ENCODE results near the gene GATAD2B.

GATAD2B gene

GRCh38 chr1:153795330-153795837 lies 127.4 kb downstream of the GATAD2B start:
- Histone ChIP-seq H3K27me3 (ENCODE audit: insufficient read depth, low read length, poor library complexity, severe bottlenecking) (no peaks in the 10 kb centered on the region), H3K79me2 (ENCODE audit: insufficient read depth, low read length) (no peaks in the 10 kb centered on the region), H3K4me1 (ENCODE audit: insufficient read depth, low read length, poor library complexity, severe bottlenecking) (no peaks in the 10 kb centered on the region), H3K36me3 (ENCODE audit: insufficient read depth, low read length) (no peaks in the 10 kb centered on the region; the same call in 1 of the 2 replicates), H3F3A (ENCODE audit: low read depth) (no peaks in the 10 kb centered on the region), H3K4me2 (ENCODE audit: low read depth, low read length, poor library complexity, severe bottlenecking) (no peak overlapping the region), H3K4me3 (ENCODE audit: low read length, poor library complexity, severe bottlenecking) (no peak overlapping the region), H3K9ac (ENCODE audit: low read depth, low read length, poor library complexity, severe bottlenecking) (no peak overlapping the region), H3K9me2 (replicated peaks; ENCODE audit: low read depth, low read length) (no peaks in the 10 kb centered on the region), H3K9me3 (ENCODE audit: insufficient read depth, low read depth, low read length) (no peaks in the 10 kb centered on the region), H4K20me1 (ENCODE audit: insufficient read depth, low read length, poor library complexity, severe bottlenecking) (no peaks in the 10 kb centered on the region), H2AFZ (ENCODE audit: low read length) (no peak overlapping the region)
- TF ChIP-seq CTCF (conservative IDR thresholded peaks at IDR 0.05; ENCODE audit: low read length), result no peak
- TF ChIP-seq EZH2phosphoT487 (IDR thresholded peaks at IDR 0.05; ENCODE audit: borderline replicate concordance), result no peak

- Histone ChIP-seq H4K20me1 (ENCODE audit: insufficient read depth, low read length, poor library complexity, severe bottlenecking) (no peaks in the 10 kb centered on the region), H3K9ac (ENCODE audit: low read depth, low read length, poor library complexity, severe bottlenecking) (no peak overlapping the region), H3K4me1 (ENCODE audit: insufficient read depth, low read length, poor library complexity, severe bottlenecking) (no peaks in the 10 kb centered on the region), H3K4me3 (ENCODE audit: low read length, poor library complexity, severe bottlenecking) (no peak overlapping the region), H3K79me2 (ENCODE audit: insufficient read depth, low read length) (no peaks in the 10 kb centered on the region), H3F3A (ENCODE audit: low read depth) (no peaks in the 10 kb centered on the region), H3K9me3 (ENCODE audit: insufficient read depth, low read depth, low read length) (no peaks in the 10 kb centered on the region), H3K27me3 (ENCODE audit: insufficient read depth, low read length, poor library complexity, severe bottlenecking) (no peaks in the 10 kb centered on the region), H3K36me3 (ENCODE audit: insufficient read depth, low read length) (no peaks in the 10 kb centered on the region; the same call in 1 of the 2 replicates), H3K4me2 (ENCODE audit: low read depth, low read length, poor library complexity, severe bottlenecking) (no peak overlapping the region), H3K9me2 (replicated peaks; ENCODE audit: low read depth, low read length) (no peaks in the 10 kb centered on the region), H2AFZ (ENCODE audit: low read length) (no peak overlapping the region)
- TF ChIP-seq EZH2phosphoT487 (IDR thresholded peaks at IDR 0.05; ENCODE audit: borderline replicate concordance), result no peak
- no peak for TF ChIP-seq CTCF (conservative IDR thresholded peaks at IDR 0.05; ENCODE audit: low read length)
Measured at GRCh38 chr1:153794624-153795329, 128.0 kb downstream of the GATAD2B start.

DNA sequence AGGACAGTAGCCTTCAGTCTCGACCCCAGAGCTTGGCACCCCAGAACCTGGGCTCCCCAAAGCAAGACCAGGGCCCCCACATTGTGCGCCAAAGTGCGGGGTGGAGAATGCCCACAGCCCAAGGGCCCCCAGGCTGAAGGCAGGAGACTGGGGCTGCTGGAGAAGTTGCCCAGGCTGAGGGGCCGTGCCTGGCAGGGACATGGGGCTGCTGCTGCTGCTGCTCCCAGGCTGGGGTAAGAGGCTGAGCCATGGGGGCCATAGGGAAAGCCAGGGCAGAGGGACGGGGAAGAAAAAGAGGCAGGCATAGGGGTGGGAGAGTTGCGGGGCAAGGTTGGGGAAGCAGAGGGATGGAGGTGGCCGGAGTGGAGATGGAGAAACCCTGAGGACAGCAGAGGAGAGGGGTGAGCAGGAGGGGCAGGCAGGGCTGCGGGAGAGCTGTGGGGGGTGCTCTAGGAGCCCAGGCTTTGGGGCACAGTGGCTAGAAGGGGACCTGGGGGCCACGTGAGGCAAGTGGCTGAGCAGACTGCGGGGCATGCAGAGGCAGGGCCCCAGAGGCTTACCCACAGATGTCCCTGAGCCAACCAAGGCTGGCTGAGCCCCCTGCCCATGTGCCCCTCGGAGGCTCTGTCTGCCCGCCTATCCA lies 128.7 kb downstream of the GATAD2B start:
- H3K9ac ChIP-seq (ENCODE audit: low read depth, low read length, poor library complexity, severe bottlenecking), result no peak overlapping the region
- H3K4me1 ChIP-seq (ENCODE audit: insufficient read depth, low read length, poor library complexity, severe bottlenecking), result no peaks in the 10 kb centered on the region
- H3K4me2 ChIP-seq (ENCODE audit: low read depth, low read length, poor library complexity, severe bottlenecking), result no peak overlapping the region

More for the DNA sequence above, 128.7 kb downstream of the GATAD2B start:
- TF ChIP-seq CTCF (conservative IDR thresholded peaks at IDR 0.05; ENCODE audit: low read length) (no peak), EZH2phosphoT487 (IDR thresholded peaks at IDR 0.05; ENCODE audit: borderline replicate concordance) (no peak)
- H3K4me3 ChIP-seq (ENCODE audit: low read length, poor library complexity, severe bottlenecking), result no peak overlapping the region
- H3K9me3 ChIP-seq (ENCODE audit: insufficient read depth, low read depth, low read length), result no peaks in the 10 kb centered on the region
- no peaks in the 10 kb centered on the region for H3K9me2 ChIP-seq (replicated peaks; ENCODE audit: low read depth, low read length)
- no peak overlapping the region for H2AFZ ChIP-seq (ENCODE audit: low read length)
- no peaks in the 10 kb centered on the region for H3K27me3 ChIP-seq (ENCODE audit: insufficient read depth, low read length, poor library complexity, severe bottlenecking)
- H4K20me1 ChIP-seq (ENCODE audit: insufficient read depth, low read length, poor library complexity, severe bottlenecking), result no peaks in the 10 kb centered on the region
- no peaks in the 10 kb centered on the region for H3K36me3 ChIP-seq (ENCODE audit: insufficient read depth, low read length)
- no peaks in the 10 kb centered on the region for H3K79me2 ChIP-seq (ENCODE audit: insufficient read depth, low read length)
- H3F3A ChIP-seq (ENCODE audit: low read depth), result no peaks in the 10 kb centered on the region

Measured in Loucy (cell line).